HG03066 (cell line): ENCODE results near the gene AP3S2.
"Not testable (repeated sequence)": the region's sequence is repeated elsewhere in the genome, so short reads cannot be mapped to it uniquely, and the experiment has no call there.

ENCODE experiments used
- ATAC-seq: cut with Tn5 transposase; IDR thresholded peaks from one replicate; pipeline ENCODE4 v1.9.1; 2021; ENCODE audit warnings: low read depth; ENCODE audit not compliant: unreplicated experiment

AP3S2 gene

DNA sequence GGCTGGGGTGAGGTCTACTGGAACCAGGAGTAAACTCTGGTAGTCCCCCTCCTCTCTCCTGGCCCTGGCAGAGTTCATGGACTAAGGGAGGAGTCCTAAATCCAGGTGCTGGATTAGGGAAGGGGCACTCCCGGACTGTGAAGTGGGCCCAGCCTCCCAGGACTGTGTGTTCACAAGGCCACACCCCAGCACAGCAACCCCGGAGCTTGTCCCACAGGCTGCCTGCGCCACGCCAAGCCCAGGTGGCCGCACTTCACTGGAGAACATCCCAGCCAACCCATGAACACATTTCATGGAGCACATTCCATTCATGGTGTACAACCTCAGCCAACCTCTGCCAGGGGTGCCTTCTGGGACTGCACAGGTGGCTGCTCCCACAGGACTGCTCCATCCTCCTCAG lies 10.7 kb upstream of the AP3S2 start:
- ATAC-seq, result no peak

DNA sequence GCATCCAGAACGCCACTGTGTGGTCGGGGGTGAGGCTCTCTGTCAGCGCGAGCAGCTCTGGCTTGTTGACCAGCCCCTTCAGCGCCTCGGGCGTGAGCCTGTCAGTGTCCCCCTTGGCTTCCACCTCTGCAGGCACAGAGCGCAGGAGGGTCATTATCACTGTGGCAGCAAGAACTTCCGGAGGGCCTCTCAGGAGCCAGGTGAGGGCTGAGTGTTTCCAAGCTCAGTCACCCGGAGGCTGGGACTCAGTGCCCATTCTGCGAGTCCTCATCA lies 10.0 kb upstream of the AP3S2 start:
- no peak for ATAC-seq

DNA sequence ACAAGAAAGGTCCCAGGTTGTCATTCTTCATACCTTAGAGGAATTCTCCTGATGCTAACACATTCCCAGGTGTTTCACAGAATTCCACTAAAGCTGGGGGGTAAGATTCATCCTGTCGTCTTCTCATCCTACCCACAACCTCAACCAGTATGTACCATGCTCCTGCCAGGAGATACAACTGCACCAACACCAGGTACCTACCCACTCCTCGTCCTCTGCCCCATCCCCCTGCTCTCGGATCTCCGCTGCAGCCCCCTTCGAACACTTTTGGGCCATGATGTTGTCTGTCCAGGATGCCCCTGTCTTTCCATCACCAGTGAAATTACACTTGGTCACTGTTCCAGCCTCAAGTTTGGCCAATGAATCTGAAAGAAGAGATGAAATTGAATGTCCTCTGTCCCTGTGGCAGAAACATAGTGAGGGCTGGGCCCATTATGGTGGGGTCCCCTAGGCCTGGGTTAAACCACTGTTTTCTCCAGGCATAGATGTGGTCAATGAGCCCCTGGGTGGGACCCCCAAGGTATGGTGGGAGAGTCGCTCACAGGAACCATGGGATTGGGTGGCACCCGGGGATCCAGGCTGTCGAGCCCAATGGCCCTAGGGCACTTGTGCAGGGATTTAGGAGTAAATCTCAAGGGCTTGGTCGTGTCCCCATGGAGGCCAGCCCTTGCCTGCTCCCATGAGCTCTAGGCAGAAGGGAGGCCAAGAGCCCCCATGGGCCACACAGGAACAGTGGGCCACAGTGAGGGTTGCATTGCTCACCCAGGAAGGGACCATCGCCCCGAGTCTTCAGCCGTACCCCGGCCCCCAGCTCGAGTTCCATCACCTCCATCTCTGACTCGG lies 9.4 kb upstream of the AP3S2 start:
- no peak for ATAC-seq

DNA sequence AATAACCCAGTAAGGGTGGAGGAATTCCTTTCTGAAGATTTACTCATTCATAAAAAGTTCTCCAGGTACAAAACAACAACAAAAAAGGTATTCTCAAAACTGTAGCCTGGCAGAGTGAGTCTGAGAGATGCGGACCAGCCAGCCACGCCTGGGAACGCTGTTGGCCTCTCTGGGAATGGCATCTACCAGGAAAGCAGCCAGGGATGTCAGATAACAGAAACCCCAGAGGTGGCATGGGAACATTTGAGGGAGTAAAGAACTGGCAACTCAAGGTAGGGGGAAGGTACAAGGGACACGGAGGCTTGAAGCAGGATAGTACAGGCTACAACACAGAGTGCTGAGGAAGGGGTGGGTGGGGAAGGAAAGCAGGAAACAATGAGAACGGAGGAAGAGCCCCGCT lies 7.1 kb upstream of the AP3S2 start:
- no peak for ATAC-seq

DNA sequence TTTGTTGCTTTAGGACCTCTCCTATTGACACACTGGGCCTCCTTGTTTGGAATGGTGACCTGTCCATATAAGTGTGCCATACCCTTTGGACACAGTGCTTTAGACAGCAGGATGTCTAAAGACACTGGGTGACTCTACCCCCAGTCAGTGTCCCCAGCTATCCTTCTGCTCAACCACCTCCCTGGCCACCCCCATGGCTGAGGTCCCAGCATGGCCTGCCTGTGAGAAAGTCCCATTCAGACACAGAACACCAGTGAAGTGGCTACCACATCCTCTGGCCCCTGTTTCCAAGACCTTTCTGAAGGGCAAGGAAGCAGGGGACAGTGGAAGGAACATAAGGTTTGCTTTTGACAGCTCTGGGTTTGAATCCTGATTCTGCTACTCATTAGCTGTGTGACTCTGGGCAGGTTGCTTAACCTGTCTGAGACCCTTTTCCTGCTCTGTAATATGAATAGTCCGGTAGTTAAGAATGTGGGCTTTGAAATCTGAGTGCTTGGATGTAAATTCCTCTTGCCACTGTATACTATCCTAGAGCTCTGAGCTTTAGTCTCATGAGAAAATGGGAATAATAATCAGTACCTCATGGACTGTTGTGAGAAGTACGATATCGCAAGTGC lies 6.3 kb upstream of the AP3S2 start:
- no peak for ATAC-seq

DNA sequence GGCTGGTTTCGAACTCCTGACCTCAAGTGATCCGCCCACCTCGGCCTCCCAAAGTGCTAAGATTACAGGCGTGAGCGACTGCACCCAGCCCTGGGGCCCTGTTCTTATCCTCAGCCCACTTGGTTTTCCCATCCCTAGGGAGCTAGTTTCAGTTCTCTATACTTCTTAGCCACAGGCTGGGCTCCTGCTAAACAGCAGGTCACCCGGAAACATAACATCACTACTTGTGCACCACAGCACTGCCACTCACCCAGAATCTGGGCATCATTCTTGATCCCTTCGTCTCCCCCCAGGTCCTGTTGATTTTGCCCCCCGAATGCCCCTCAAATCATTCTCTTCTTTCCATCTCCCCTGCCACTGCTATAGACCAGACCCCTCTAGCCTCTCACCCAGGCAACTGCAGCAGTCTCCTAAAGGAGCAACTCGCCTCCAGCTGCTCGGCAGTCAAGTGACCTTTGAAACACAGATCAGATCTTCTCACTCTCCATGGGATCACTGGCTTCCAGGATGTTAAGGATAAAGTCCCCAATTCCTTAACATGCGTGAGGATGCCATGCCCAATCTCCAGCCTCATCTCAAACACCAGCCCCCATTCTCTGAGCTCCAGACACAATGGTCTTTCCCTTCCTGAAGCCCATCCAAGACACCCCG lies 5.6 kb upstream of the AP3S2 start:
- ATAC-seq, result no peak

DNA sequence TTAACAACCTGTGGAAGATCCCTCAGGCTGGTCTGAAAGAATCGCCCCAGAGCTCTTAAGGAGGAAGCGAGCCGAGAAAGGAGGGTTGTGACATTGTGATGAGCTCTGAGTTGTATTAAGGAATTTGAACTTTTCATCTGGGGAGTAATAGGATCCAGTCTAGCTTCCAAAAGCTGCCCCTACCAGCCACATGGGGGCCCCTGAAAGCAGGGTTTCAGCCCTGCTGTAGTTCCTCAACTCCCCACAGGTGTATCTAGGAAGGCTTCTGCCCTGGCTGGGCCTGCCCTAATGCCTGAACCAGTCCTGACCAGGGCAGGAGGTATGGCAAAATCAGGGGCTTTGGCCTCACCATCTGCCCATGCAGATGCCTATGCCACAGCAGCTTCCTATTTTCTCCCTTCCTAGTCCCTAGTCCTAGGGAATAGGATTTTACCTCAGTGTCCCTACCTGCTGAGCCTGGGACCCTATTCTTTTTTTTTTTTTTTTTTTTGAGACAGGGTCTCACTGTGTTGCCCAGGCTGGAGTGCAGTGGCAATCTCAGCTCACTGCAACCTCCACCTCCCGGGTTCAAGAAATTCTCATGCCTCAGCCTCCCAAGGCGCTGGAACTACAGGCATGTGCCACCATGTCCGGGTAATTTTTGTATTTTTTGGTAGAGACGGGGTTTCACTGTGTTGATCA lies 5.0 kb upstream of the AP3S2 start:
- ATAC-seq, result no peak

DNA sequence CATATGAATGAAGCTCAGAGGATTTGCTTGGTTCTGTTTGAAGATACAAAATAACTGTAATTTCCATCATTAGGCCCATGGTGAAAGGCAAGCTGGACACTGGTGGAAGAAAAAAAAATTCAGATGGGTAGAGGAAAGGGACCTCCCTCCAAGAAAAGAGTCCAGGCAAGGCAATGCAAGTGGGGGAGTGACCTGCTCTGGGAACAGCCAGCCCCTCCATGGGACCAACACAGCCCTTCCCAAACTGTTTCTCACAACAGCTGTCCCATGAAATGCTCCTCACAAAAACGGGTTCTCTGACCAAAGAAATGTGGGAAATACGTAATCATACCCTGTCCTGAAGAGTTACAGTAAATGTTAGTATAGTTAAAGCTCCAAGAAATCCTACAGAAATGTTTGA lies 4.4 kb upstream of the AP3S2 start:
- no peak for ATAC-seq

DNA sequence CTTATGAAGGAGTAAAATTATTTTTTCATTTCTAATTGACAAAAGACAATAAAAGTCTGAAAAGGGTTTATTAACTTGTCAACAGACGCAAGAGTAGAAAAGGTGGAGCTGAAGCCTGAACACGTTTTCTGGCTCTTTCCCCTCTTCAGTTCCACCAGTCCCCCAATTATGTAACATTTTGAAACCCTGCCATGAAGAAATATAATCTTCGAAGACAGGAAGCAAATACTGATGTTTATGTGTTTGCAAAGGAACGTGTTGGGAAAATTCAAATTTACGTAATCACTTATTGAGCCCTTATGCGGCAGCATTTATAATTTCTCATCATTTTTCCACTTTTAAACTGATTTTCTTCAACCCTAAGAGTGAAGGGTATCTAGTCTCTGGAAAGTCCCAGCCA lies 767 bp downstream of the AP3S2 start:
- no peak for ATAC-seq

DNA sequence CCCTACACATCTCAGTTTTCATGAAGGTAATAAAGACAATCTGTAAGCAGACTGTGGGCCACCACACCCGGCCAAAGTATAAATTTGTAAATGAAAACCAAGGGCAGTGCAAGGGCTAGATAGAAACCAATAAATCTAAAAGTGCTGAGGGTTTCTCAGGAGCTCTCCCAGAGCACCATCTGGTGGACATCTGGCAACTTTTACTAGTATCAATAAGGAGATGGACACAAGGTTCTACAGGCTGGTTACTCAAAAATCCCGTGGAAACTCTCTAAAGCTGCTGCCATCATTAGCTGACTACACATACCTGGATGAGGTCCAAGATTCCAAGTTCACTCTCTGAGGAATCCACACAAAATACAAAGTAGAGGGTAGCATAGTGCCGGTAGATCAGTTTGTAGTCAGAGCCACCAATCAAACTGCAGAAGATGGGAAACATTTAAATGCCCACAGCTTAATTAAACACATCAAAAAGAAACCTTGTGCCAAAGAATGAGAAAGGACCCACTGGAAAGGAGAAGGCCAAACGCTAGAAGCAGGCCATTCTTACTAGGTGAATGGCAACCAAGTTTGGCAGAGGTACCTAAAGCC lies 5.5 kb downstream of the AP3S2 start:
- no peak for ATAC-seq

DNA sequence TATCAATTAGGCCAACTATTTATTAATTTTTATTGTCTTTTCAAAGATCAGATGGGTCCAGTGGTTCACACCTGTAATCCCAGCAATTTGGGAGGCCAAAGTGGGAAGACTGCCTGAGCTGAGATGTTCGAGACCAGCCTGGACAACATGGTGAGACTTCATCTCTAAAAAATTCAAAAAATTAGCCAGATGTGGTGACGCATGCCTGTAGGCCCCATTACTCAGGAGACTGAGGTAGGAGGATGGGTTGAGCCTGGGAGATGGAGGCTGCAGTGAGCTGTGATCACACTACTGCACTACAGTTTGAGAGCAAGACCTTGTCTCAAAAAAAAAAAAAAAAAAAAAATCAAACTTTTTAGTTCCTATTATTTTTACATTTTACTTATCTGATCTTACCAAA lies 8.2 kb downstream of the AP3S2 start:
- ATAC-seq, result no peak

DNA sequence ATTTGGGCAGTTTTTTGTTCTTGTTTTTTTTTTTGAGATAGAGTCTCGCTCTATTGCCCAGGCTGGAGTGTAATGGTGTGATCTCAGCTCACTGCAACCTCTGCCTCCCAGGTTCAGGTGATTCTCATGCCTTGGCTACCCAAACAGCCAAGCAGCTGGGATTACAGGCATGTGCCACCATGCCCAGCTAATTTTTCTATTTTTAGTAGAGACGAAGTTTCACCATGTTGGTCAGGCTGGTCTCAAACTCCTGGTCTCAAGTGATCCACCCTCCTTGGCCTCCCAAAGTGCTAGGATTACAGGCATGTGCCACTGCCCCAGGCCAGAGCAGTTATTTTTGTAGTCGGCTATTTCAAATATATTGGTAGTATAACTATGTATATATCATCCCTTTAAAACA lies 8.6 kb downstream of the AP3S2 start:
- ATAC-seq, result not testable (repeated sequence)

DNA sequence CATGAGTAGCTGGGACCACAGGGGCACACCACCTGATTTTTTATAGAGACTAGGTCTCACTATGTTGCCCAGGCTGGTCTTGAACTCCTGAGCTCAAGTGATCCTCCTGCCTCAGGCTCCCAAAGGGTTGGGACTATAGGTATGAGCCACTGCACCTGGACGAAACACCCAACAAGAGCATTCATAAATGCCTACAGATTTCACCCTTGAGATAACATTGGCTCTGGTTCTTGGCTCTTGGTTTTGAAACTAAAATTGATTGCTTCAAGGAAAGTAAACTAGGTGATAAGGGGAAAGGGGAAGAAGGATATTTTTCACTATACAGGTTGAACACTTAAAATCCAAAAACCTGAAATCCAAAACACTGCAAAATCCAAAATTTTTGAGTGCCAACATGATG lies 10.3 kb downstream of the AP3S2 start:
- ATAC-seq, result no peak

DNA sequence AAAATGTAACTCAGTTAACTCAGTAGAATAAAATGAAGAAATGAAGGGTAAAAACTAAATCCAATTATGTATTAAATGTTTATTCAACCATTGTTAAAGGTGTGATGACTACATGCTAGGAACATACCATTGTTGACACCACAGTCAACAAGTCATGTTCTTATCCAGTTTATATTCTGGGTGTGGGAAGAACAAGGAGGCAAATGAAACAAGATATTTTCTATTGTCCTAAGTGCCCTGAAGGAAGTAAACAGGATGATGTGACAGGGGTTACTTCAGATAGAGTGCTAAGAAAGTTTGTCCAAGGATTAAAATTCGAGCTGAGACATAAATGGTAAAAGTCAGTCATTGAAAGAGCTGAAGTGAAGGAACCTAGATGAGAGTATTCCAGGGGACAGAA lies 13.1 kb downstream of the AP3S2 start:
- ATAC-seq, result no peak

DNA sequence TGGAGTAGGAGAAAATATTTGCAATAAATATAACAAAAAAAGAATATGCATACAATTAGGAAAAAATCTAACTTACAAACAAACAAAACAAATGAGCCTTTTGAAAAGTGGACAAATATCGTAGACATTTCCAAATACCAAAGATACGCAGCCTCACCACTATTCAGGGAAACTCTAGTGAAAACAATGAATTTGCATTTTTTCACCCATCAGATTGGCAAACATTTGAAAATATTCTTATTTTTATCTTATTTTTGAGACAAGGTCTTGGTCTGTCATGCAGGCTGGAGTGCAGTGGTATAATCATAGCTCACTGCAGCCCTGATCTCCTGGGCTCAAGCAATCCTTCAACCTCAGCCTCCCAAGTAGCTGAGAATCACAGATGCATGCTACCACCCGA lies 15.5 kb downstream of the AP3S2 start:
- ATAC-seq, result no peak

DNA sequence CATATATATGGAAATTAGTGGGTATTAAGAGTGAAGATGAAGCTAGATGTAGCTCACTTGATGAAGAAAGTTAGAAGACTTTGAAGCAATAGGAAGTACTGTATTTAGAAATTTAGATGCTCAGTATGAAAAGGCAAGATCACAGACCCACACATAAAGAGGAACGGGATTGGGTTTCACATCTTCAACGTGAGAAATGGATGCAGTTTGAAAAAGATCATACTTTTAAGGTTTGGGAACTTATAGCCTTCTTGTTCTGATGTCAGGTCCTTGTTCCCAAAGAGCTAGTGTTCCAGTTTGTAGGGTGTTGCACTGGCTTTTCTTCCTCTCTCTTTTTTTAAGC lies 16.7 kb downstream of the AP3S2 start:
- ATAC-seq, result no peak

DNA sequence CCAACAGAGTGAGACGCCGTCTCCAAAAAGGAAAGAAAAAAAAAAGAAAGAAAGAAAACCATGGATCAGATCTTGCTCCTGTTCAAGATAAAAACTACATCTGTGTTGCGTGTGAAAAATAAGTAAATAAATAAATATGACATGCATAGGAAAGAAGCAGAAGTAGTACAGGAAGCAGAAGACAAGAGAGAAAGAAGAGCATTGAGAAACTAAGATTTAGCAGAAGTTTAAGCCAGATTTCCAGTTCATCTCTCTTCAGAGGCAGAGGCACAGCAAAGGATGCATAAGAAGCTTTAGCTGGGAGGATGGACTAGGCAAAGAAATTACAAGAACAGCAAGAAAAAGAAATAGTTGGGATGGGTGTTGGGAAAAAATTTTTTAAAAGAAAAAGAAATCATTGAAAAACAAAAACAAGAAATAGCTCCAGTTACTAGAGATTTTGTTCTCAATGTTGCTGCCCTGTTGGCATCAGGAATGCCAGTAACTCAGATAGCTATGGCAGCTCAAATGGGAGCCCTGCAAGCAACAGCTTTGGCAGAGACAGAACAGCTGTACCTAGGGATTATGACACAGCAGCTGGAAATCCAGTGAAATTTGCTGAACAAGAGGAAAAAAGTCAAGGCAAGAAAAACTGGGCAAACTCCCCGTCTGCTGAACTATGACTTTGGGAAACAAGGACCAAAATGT lies 17.3 kb downstream of the AP3S2 start:
- ATAC-seq, result no peak

DNA sequence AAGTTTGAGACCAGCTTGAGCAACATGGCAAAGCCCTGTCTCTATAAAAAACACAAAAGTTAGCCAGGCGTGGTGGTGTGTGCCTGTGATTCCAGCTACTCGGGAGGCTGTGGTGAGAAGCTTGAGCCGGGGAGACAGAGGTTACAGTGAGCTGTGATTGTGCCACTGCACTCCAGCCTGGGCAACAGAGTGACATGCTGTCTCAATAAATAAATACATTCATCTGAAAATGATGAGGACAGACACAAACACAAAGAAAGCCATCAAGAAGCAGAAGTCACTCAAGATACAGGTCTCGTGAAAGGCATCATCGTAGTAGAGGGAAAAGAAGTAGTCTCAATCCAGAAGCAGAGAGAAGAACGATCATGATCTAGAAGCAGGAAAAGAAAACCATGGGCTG lies 18.1 kb downstream of the AP3S2 start:
- ATAC-seq, result no peak

DNA sequence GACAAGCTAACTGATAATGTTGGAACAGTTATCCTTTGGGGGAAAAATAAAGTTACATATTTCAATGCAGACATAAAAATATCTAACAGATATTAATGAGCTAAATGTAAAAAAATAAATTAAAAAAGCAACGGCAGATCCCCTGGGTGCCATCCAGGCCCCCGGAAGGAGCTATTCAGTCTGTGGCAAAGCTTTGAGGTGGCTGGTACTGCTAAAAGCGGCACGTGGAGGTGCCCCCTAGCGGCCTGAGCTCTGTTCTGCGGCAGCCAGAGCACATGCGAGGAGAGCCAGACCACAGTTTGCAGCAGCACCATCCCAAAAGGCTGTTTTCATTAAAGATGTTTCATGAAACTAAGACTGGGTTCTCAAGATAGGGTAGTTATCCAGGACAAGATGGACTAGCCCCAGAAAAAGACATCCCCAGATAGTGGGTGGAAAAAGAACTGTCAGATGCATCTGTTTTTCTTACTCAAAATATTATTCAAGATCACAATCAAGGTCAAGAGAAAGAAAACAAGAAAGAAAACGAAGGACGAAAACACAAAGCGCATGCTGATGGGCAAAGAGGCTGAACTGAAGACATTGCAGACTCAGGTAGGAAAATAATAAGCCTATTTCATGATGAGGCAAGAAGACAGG lies 18.7 kb downstream of the AP3S2 start:
- ATAC-seq, result peak; percentile 73

DNA sequence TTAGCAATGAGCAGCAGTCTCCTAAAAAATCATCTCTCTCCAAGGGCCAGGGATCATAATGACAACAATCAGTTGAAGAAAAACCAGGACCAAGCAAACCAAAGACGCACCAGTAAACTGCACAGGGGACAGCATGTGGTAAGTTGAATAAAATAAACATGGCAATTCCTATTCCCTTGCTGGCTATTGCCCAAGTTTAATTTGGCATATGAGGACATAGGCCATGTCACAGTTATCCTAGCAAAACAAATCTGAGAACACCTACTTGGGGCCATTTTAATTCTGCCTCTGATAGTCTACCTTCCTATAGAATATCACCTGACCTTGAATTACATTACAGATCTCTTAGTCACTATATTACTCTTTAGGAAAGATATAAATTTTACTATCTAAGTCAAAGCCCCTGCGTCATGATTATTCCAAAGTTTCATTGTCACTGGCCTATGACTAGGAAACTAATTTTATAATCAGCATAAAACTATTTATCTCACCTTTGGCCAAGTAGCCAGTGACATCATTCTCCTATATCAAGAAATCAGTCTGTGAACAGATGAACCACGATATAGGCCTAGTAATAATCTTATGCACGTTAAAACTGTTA lies 23.0 kb downstream of the AP3S2 start:
- no peak for ATAC-seq
